DND-41 (cell line): ENCODE results near the gene C5.

ENCODE experiments used
- CTCF ChIP-seq: IDR thresholded peaks from 2 replicates; pipeline ENCODE4 v1.5.1; 2012; ENCODE audit warnings: borderline replicate concordance, low read length, moderate library complexity, mild to moderate bottlenecking; ENCODE audit not compliant: poor library complexity, severe bottlenecking; ENCODE audit errors: extremely low read depth
- EZH2 ChIP-seq: IDR thresholded peaks from 3 replicates; pipeline ENCODE4 v1.6.1; 2012; ENCODE audit warnings: borderline replicate concordance, low read depth, mild to moderate bottlenecking, moderate library complexity, low read length, inconsistent platforms; ENCODE audit not compliant: severe bottlenecking

- TF ChIP-seq CTCF, result no peak
- no peak for TF ChIP-seq EZH2
Measured at GRCh38 chr9:120913647-120914264, 136.3 kb downstream of the C5 start.
